ENCODE results near the gene ANKHD1.
A peak's percentile ranks its signal among the peaks of the same experiment; 100 is the strongest.

Gene ANKHD1

GRCh38 chr5:140401362-140402257, at the start of gene ANKHD1:
TSS of gene ANKHD1 (plus strand) at chr5:140401833. CDS start at chr5:140401968, 135 bp downstream.
- peak; percentile 99 for DNase-seq

- DNase-seq, result no peak
Observed at GRCh38 chr5:140355546-140355945, 46.1 kb upstream of the ANKHD1 start.

- no peak for DNase-seq
Observed at GRCh38 chr5:140356853-140357725, 44.5 kb upstream of the ANKHD1 start.

GRCh38 chr5:140357726-140358093, 43.9 kb upstream of the ANKHD1 start:
- peak; percentile 77 to 83 for DNase-seq

- DNase-seq, result no peak
Observed at GRCh38 chr5:140358738-140359310, 42.8 kb upstream of the ANKHD1 start.

GRCh38 chr5:140360101-140360500, 41.5 kb upstream of the ANKHD1 start, which contains the start of gene SLC4A9:
TSS of gene SLC4A9 (plus strand) at chr5:140360194. CDS start at chr5:140360237, 43 bp downstream.
- no peak for DNase-seq

GRCh38 chr5:140360681-140361479, 40.8 kb upstream of the ANKHD1 start:
- no peak for DNase-seq

- DNase-seq, result no peak
Observed at GRCh38 chr5:140361901-140362300, 39.7 kb upstream of the ANKHD1 start.

- no peak for DNase-seq
Observed at GRCh38 chr5:140362311-140362710, 39.3 kb upstream of the ANKHD1 start.

- peak; percentile 76 to 85 for DNase-seq
Observed at GRCh38 chr5:140362875-140363630, 38.6 kb upstream of the ANKHD1 start.

GRCh38 chr5:140363631-140364471, 37.8 kb upstream of the ANKHD1 start:
- DNase-seq, result no peak

- no peak for DNase-seq
Observed at GRCh38 chr5:140364472-140364765, 37.2 kb upstream of the ANKHD1 start.

- no peak for DNase-seq
Observed at GRCh38 chr5:140365282-140365681, 36.4 kb upstream of the ANKHD1 start.

- DNase-seq, result no peak
Observed at GRCh38 chr5:140365941-140366340, 35.7 kb upstream of the ANKHD1 start.

- DNase-seq, result no peak
Observed at GRCh38 chr5:140366589-140367255, 34.9 kb upstream of the ANKHD1 start.

- DNase-seq, result no peak
Observed at GRCh38 chr5:140367256-140368013, 34.2 kb upstream of the ANKHD1 start.

GRCh38 chr5:140371356-140372151, 30.1 kb upstream of the ANKHD1 start:
- no peak for DNase-seq

- DNase-seq, result peak; percentile 32 to 59
Observed at GRCh38 chr5:140372971-140373487, 28.6 kb upstream of the ANKHD1 start.

Measured in CD4-positive, alpha-beta T cell treated with Interferon alpha-2 for 1 hour (primary cell).